PC-9 (cell line): ENCODE measurements around the gene WWC2.

Source experiments
- EZH2 ChIP-seq: fragments of 200-600 bp; sonication (generic); IDR thresholded peaks from 2 replicates; pipeline ENCODE4 v1.8.0; 2017; ENCODE audit warnings: antibody characterized with exemption, low read depth
- TF ChIP-seq, protein P1 (sequence below): fragments of 200-600 bp; sonication (generic); conservative IDR thresholded peaks from 2 replicates; pipeline ENCODE4 v1.6.1; 2017; ENCODE audit warnings: mixed run types, antibody characterized with exemption, mild to moderate bottlenecking, moderate library complexity

DNA sequence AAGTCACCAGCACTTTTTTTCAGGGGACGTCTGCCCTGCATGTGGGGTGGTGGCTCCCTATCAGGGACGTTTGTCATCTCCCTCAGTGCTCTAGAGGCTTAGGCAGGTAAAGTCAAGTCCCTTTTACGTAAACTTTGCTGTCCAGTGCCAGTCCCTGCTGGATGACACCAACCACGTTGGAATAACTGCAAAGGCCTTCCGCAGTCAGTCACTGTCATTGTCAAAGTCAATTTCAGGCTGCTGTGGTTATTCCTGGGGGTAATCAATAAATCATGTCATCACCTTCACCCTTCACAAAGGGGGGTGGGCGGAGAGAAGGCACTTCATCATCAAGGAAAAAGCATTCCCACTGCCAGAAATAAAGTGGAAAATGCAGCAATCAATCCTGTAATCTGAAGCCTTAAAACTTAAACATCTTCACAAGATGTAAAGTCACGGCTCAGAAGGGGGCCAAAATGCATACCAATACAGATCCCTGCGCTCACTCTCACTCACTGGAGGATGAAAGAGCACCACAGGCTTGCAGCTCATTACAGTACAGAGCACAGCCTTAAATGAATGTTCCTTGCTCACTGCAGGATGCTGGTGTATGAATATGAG lies 164.8 kb downstream of the WWC2 start:
- TF ChIP-seq, protein P1, sequence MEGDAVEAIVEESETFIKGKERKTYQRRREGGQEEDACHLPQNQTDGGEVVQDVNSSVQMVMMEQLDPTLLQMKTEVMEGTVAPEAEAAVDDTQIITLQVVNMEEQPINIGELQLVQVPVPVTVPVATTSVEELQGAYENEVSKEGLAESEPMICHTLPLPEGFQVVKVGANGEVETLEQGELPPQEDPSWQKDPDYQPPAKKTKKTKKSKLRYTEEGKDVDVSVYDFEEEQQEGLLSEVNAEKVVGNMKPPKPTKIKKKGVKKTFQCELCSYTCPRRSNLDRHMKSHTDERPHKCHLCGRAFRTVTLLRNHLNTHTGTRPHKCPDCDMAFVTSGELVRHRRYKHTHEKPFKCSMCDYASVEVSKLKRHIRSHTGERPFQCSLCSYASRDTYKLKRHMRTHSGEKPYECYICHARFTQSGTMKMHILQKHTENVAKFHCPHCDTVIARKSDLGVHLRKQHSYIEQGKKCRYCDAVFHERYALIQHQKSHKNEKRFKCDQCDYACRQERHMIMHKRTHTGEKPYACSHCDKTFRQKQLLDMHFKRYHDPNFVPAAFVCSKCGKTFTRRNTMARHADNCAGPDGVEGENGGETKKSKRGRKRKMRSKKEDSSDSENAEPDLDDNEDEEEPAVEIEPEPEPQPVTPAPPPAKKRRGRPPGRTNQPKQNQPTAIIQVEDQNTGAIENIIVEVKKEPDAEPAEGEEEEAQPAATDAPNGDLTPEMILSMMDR: no peak
- no peak for TF ChIP-seq EZH2
